ENCODE data around the gene ZFAND3. TPM values are rescaled to one million over a fixed set of nuclear protein-coding genes. Genes with fewer than 3 reads are reported as not detected.

Gene ZFAND3
- polyA plus RNA-seq, 3 donors from 2014 or later: 3.1 to 10.2 (median 3.9) TPM

DNA sequence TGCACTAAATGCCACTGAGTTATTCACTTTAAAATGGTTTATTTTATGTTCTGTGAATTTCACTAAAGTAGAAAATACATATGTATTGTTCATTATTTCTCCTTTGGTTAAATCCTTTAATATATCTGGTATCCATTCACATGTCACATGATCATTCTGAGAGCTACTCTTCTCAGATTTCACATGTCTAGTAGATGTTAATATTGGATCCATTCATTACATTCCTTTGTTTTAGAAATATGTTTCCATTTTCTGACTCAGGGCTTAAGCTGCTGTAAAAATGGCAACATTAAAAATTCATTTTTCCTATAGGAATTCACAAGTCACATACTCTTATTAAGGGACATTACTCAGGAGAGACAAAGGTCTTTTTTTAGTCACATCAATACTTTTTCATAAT is 205.4 kb downstream of the ZFAND3 start:
- Mint-ChIP-seq H3K27ac (no peak overlapping the region), H3K4me1 (peaks cover 54 to 87% of the 10 kb centered on the region in 2 donors), H3K9me3 (no peaks in the 10 kb centered on the region)

DNA sequence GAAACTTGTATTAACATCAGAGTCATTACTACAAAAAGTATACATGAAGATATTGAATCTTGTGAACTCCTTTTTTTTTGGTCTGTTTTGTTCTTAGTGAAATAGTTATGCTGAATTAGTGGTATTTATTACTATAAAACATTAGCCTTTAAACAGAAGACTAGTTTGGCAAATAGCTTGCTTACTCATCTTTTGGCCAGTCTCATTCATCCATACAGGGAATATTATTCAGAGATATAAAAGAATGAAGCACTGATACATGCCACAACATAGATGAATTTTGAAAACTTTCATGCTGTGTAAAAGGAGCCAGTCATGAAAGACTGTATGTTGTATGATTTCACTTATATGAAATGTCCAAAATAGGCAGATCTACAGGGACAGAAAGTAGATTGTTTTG is 205.9 kb downstream of the ZFAND3 start:
- DNase-seq: no peak
- Mint-ChIP-seq H3K36me3 (no peaks in the 10 kb centered on the region), H3K27me3 (ENCODE audit: low read depth in 3 of 3) (no peaks in the 10 kb centered on the region), H3K4me1 (peaks cover 56 to 91% of the 10 kb centered on the region in 2 donors), H3K4me3 (no peak overlapping the region), H3K9me3 (no peaks in the 10 kb centered on the region), H3K27ac (no peak overlapping the region)

More for the DNA sequence above, 205.4 kb downstream of the ZFAND3 start:
- no peaks in the 10 kb centered on the region for H3K36me3 Mint-ChIP-seq
- DNase-seq: no peak
- H3K27me3 Mint-ChIP-seq (ENCODE audit: low read depth in 3 of 3): no peaks in the 10 kb centered on the region
- no peak overlapping the region for H3K4me3 Mint-ChIP-seq

DNA sequence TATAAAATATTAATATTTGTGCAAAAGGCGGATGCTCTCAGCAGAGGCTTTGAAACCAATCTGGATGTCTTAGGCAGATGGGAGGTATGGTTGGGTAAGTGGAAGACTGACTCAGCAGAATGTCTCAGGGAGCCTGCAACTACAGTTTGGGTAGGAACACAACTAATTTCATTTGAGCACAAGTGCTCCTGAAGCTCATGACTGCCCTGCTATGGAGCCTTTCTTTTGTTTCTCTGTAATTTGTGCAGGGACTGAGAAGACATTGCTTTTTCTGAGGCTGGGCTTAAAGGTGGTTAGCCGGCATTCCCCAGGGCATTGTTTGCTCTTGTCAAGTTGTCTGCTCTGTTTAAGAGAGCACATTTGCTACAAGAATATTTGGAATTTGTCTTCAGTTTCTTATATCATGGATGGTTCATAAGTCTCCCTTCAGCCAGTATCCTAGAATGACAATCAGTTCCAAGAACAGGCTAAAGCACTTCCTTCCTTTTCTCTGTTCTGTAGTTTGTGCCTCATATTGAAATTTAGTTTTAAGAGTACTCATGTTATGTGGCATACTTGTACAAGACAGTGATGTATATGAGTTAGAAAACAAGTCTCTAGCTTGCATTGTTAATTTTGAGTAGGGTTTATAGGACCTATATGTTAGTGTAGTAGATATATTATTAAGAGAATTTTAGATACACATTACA is 208.3 kb downstream of the ZFAND3 start:
- Mint-ChIP-seq H3K9me3 (no peaks in the 10 kb centered on the region), H3K4me1 (peaks cover 53 to 88% of the 10 kb centered on the region in 2 donors), H3K27ac (no peak overlapping the region)

DNA sequence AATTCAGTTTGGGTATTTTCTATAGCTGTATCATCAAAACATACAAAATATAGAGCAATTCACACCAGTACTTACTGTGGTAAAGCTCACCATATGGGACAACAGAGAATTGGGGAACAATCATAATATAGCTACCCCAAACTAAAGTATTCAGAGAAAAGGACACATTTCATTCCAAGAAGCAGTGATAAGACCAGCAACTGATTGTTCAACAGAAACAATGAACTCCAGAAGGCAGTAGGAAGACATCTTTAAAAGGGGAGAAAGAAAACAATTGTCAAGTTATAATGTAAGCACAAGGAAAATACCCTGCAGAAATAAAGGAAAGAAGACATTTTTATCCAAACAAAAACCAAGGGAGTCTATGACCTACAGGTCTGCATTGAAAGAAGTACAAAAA is 210.9 kb downstream of the ZFAND3 start:
- Mint-ChIP-seq H3K36me3 (no peaks in the 10 kb centered on the region), H3K9me3 (no peaks in the 10 kb centered on the region), H3K4me3 (no peak overlapping the region), H3K27ac (no peak overlapping the region), H3K4me1 (peaks cover 70 to 94% of the 10 kb centered on the region in 2 donors), H3K27me3 (ENCODE audit: low read depth in 3 of 3) (no peaks in the 10 kb centered on the region)
- DNase-seq: no peak

More for the DNA sequence above, 208.3 kb downstream of the ZFAND3 start:
- no peaks in the 10 kb centered on the region for H3K36me3 Mint-ChIP-seq
- no peak for DNase-seq
- H3K4me3 Mint-ChIP-seq: no peak overlapping the region
- no peaks in the 10 kb centered on the region for H3K27me3 Mint-ChIP-seq (ENCODE audit: low read depth in 3 of 3)

- no peak overlapping the region for H3K27ac Mint-ChIP-seq
- H3K36me3 Mint-ChIP-seq: no peaks in the 10 kb centered on the region
- H3K9me3 Mint-ChIP-seq: no peaks in the 10 kb centered on the region
- H3K4me1 Mint-ChIP-seq: peaks cover 71 to 92% of the 10 kb centered on the region in 2 donors
- H3K4me3 Mint-ChIP-seq: no peak overlapping the region
- DNase-seq: no peak
- peaks cover 0 to 1% (median 0%) of the 10 kb centered on the region in 3 donors for H3K27me3 Mint-ChIP-seq (ENCODE audit: low read depth in 3 of 3)
Measured at GRCh38 chr6:38032797-38033196, 213.3 kb downstream of the ZFAND3 start.

- Mint-ChIP-seq H3K4me3 (peak overlapping the region in 1 of 5 donors; percentile 31), H3K27me3 (ENCODE audit: low read depth in 3 of 3) (peaks cover 0 to 1% (median 0%) of the 10 kb centered on the region in 3 donors), H3K36me3 (no peaks in the 10 kb centered on the region), H3K27ac (peak overlapping the region in 1 of 6 donors; percentile 18), H3K4me1 (peaks cover 70 to 92% of the 10 kb centered on the region in 2 donors), H3K9me3 (no peaks in the 10 kb centered on the region)
- DNase-seq: no peak
Measured at GRCh38 chr6:38033442-38033982, 214.0 kb downstream of the ZFAND3 start.

DNA sequence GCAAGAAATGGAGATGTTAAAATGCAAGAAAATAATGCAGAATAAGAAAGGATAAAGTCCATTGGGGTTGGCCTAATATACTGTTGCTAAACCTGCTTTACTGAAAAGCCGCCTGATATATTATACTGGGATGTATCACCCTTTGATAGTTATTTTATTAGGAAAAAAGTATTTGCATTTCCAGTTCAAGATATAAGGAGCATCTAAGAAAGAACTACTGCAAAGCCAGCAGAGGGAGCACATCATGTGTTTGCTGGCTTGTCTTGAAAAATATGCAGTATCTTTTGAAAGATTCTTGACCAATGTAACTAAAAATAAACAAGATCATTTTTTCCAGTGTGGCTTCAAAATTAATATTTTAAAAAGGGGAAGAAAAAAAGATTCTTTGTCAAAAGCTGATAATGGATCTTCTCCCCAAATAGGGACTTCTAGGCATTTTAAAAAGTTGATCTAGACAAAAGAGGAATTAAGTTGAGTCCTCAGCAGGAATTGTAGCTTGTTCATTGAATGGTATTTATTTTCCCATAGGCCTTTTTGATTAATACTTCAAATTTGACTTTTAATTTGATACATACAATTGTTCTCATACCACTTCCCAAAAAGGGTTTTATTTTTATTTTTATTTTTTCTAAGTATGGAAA is 214.9 kb downstream of the ZFAND3 start:
- peak in 1 of 3 donors; percentile 9 for DNase-seq
- H3K4me1 Mint-ChIP-seq: peaks cover 69 to 92% of the 10 kb centered on the region in 2 donors
- H3K27me3 Mint-ChIP-seq (ENCODE audit: low read depth in 3 of 3): peaks cover 0 to 1% (median 0%) of the 10 kb centered on the region in 3 donors
- peak overlapping the region in 2 of 5 donors; percentile 2 to 50 for H3K4me3 Mint-ChIP-seq
- H3K9me3 Mint-ChIP-seq: no peaks in the 10 kb centered on the region
- peak overlapping the region in 3 of 6 donors; percentile 14 to 18 (median 17) for H3K27ac Mint-ChIP-seq
- no peaks in the 10 kb centered on the region for H3K36me3 Mint-ChIP-seq

DNA sequence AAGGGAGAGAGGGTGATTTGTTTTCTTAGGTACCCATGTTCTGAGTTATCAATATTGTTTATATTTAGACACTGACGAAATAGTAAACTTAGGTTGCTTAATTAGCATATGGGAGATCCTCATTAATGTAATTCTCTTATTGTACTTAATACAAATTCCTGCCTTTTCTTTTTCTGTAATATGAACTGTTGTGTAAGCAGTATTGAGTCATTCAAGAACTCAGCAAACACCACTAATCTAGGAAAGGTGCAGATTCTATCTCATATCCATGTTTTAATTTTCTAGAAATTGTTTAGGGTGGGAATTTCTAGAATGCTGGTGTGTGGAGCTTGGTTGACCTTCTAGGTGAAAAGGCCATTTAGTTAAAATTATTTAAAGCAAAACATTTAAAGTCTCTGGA is 216.0 kb downstream of the ZFAND3 start:
- Mint-ChIP-seq H3K36me3 (no peaks in the 10 kb centered on the region), H3K9me3 (no peaks in the 10 kb centered on the region), H3K27me3 (ENCODE audit: low read depth in 3 of 3) (peaks cover 0 to 1% (median 0%) of the 10 kb centered on the region in 3 donors), H3K4me3 (no peak overlapping the region), H3K4me1 (peaks cover 67 to 87% of the 10 kb centered on the region in 2 donors), H3K27ac (no peak overlapping the region)
- no peak for DNase-seq

DNA sequence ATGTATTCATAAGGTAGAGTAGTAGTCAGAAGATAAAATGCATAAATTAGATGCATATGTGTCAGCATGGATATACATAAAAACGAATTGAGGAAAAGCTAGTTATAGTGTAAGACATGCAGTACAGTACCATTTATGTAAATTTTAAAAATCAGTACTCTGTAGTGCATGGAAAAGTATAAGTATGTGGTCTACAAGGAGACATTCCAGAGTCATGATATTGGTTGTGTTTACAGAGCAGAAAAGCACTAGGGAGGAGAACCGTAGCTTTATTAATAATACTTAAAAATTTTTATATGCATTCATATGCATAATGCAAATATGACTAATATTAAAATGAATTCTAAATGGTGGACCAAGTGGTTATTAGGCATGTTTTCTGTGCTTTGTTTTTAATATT is 220.0 kb downstream of the ZFAND3 start:
- Mint-ChIP-seq H3K4me3 (no peak overlapping the region), H3K27ac (peak overlapping the region in 1 of 6 donors; percentile 11), H3K9me3 (no peaks in the 10 kb centered on the region), H3K36me3 (no peaks in the 10 kb centered on the region), H3K27me3 (ENCODE audit: low read depth in 3 of 3) (peaks cover 0 to 1% (median 0%) of the 10 kb centered on the region in 3 donors), H3K4me1 (peaks cover 57 to 77% of the 10 kb centered on the region in 2 donors)
- no peak for DNase-seq

- Mint-ChIP-seq H3K4me1 (peaks cover 54 to 73% of the 10 kb centered on the region in 2 donors), H3K4me3 (no peak overlapping the region), H3K27ac (peak overlapping the region in 2 of 6 donors; percentile 34 to 40), H3K36me3 (no peaks in the 10 kb centered on the region), H3K9me3 (no peaks in the 10 kb centered on the region), H3K27me3 (ENCODE audit: low read depth in 3 of 3) (peaks cover 0 to 1% (median 0%) of the 10 kb centered on the region in 3 donors)
- no peak for DNase-seq
Measured at GRCh38 chr6:38040254-38040653, 220.7 kb downstream of the ZFAND3 start.

GRCh38 chr6:38043259-38043753 is 223.8 kb downstream of the ZFAND3 start:
- no peaks in the 10 kb centered on the region for H3K27me3 Mint-ChIP-seq (ENCODE audit: low read depth in 3 of 3)
- no peaks in the 10 kb centered on the region for H3K36me3 Mint-ChIP-seq
- H3K4me3 Mint-ChIP-seq: no peak overlapping the region
- peaks cover 37 to 66% of the 10 kb centered on the region in 2 donors for H3K4me1 Mint-ChIP-seq
- H3K27ac Mint-ChIP-seq: peak overlapping the region in 1 of 6 donors; percentile 33
- DNase-seq: no peak
- no peaks in the 10 kb centered on the region for H3K9me3 Mint-ChIP-seq

DNA sequence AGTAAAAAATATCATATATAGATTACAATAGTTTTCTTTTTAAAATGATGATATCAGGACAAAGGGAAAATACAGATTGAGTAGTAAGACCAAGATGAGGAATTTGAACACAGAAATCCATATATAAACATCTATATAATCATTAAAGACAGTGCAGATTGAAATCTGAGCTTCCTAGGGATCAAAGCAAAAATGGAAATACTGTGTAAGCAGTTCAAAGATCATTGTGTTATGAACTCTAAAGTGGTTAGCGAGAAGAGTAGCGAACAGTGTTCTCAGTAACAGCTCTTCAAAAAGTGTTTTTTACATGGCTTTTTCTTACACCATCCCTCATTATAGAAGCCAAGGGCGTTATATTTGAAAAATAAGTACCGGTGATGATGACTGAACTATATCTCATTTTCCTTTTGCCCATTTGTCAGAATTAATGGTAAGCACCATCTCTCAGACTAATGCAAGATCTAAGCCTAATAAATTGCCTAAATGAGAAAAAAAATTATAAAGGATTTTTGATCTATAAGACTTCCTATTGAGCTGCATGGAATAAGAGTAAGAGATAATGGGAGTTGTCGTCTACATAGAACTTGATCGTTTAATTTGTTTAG is 226.3 kb downstream of the ZFAND3 start:
- Mint-ChIP-seq H3K27me3 (ENCODE audit: low read depth in 3 of 3) (peaks cover 0 to 2% (median 0%) of the 10 kb centered on the region in 3 donors), H3K27ac (no peak overlapping the region), H3K4me1 (peaks cover 46 to 65% of the 10 kb centered on the region in 2 donors)

GRCh38 chr6:38047562-38047961 is 228.0 kb downstream of the ZFAND3 start:
- H3K27ac Mint-ChIP-seq: no peak overlapping the region
- no peak for DNase-seq
- no peaks in the 10 kb centered on the region for H3K36me3 Mint-ChIP-seq
- no peak overlapping the region for H3K4me3 Mint-ChIP-seq
- H3K9me3 Mint-ChIP-seq: no peaks in the 10 kb centered on the region
- H3K27me3 Mint-ChIP-seq (ENCODE audit: low read depth in 3 of 3): peaks cover 0 to 3% (median 0%) of the 10 kb centered on the region in 3 donors
- peaks cover 55 to 74% of the 10 kb centered on the region in 2 donors for H3K4me1 Mint-ChIP-seq

More for the DNA sequence above, 226.3 kb downstream of the ZFAND3 start:
- no peaks in the 10 kb centered on the region for H3K36me3 Mint-ChIP-seq
- no peak overlapping the region for H3K4me3 Mint-ChIP-seq
- no peaks in the 10 kb centered on the region for H3K9me3 Mint-ChIP-seq
- no peak for DNase-seq

All from immature natural killer cell (primary cell).